Sigmoid colon (tissue), 3 donors: ENCODE data around the gene BRIX1.

Experiments used
- CTCF ChIP-seq, 4 experiments: fragments of 450-650 bp in 3 of 4; fragments of 200-600 bp in 1 of 4; IDR thresholded peaks; one replicate each; pipeline ENCODE4 v1.5.1; 2016 to 2019; ENCODE audit warnings: antibody characterized with exemption in 4 of 4, mild to moderate bottlenecking in 3 of 4, moderate library complexity in 2 of 4
- POLR2A ChIP-seq, 2 donors: fragments of 450-650 bp; IDR thresholded peaks; one replicate each; pipeline ENCODE4 v1.6.1; 2016; ENCODE audit warnings: antibody characterized with exemption in 2 of 2, mild to moderate bottlenecking in 2 of 2, moderate library complexity in 2 of 2

DNA sequence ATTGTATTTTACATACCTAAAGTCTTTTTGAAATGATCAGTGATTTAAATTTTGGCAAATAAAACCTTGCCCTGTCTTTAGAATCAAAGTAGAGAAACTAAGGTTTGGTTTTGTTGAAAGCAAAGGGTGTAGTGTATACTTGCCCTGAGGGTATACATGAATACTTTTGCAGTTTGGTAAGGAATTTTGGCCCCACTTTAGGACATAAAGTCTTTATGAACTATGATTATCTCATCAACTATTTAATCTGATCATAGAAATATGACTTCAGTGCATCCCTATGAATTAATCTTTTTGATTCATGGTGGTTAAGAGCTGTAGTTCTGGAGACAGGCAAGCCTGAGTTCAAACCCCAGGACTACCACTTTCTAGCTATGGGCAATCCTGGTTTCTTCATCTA lies 17.9 kb upstream of the BRIX1 start:
- no peak for TF ChIP-seq CTCF (IDR thresholded peaks at IDR 0.05)
- TF ChIP-seq POLR2A (IDR thresholded peaks at IDR 0.05) = no peak
